ENCODE results near the gene SUPT3H.
"Not testable (repeated sequence)": the region's sequence is repeated elsewhere in the genome, so short reads cannot be mapped to it uniquely, and the experiment has no call there.

The SUPT3H gene

DNA sequence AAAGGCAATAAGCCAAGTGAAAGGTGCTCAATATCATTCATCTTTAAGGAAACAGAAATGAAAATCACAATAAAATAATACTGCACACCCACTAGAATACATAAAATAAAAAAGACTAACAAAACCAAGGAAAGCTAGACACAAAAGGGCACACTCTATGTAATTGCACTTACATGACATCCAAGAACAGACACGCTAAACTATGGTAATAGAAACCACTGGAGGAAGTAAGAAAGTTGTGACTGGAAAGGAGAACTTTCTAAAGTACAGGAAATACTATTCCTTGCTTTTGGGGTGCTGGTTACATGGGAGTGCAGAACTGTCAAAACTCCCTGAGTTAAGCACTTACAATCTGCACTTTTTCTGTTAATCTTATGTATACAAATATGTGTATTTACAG is 303.3 kb downstream of the SUPT3H start:
- Mint-ChIP-seq H3K27ac (no peak overlapping the region), H3K4me1 (no peaks in the 10 kb centered on the region), H3K9me3 (peaks cover 21% of the 10 kb centered on the region), H3K36me3 (ENCODE audit: low read depth) (peaks cover 14% of the 10 kb centered on the region), H3K4me3 (no peak overlapping the region), H3K27me3 (ENCODE audit: low read depth, poor library complexity) (no peaks in the 10 kb centered on the region)
- no peak for DNase-seq
- TF ChIP-seq CTCF (IDR thresholded peaks at IDR 0.05), result no peak

DNA sequence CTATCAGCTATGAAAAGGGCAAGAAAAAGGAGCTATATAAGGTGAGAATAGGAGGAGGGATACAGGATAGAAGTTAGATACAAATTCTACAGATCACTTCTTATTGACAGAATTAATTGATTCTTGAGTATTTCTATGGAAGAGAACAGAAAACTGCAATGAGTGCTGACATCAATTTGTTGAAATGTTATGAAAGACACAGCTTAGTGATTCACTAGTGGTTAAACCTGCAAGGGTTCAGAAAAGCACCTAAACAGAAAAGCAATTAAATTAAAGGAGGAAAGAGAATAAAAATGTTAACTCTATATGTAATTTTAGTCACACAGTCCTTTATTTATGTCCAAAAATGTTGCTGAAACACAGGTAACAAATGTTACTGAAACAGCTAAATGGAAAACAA is 304.0 kb downstream of the SUPT3H start:
- no peak overlapping the region for H3K4me3 Mint-ChIP-seq
- no peak overlapping the region for H3K27ac Mint-ChIP-seq
- DNase-seq, result no peak
- peaks cover 13% of the 10 kb centered on the region for H3K36me3 Mint-ChIP-seq (ENCODE audit: low read depth)
- H3K4me1 Mint-ChIP-seq, result no peaks in the 10 kb centered on the region
- TF ChIP-seq CTCF (IDR thresholded peaks at IDR 0.05), result no peak
- H3K9me3 Mint-ChIP-seq, result peaks cover 14% of the 10 kb centered on the region
- H3K27me3 Mint-ChIP-seq (ENCODE audit: low read depth, poor library complexity), result no peaks in the 10 kb centered on the region

GRCh38 chr6:45072673-45073072 is 305.1 kb downstream of the SUPT3H start:
- no peaks in the 10 kb centered on the region for H3K27me3 Mint-ChIP-seq (ENCODE audit: low read depth, poor library complexity)
- no peak overlapping the region for H3K4me3 Mint-ChIP-seq
- H3K4me1 Mint-ChIP-seq, result no peaks in the 10 kb centered on the region
- H3K27ac Mint-ChIP-seq, result no peak overlapping the region
- DNase-seq, result no peak
- no peak for TF ChIP-seq CTCF (IDR thresholded peaks at IDR 0.05)
- peaks cover 2% of the 10 kb centered on the region for H3K36me3 Mint-ChIP-seq (ENCODE audit: low read depth)
- peaks cover 6% of the 10 kb centered on the region for H3K9me3 Mint-ChIP-seq

DNA sequence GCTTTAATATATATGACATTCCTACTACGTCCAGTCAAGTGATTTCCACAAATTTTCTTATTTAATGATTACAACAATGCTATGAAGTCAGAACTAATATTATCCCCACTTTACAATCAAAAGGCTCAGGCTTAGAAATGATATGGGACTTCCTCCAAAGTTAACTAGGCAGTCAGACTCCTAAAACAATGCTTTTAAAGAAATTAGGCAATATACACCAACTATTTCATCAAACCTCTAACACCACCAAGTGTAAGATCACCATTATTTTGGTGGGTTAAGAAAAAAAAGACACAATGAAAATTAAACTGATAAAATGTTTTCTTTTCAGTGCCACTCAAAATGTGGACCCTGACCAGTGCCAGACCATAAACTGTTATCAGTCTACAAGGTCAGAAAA is 305.7 kb downstream of the SUPT3H start:
- no peak for TF ChIP-seq CTCF (IDR thresholded peaks at IDR 0.05)
- Mint-ChIP-seq H3K27me3 (ENCODE audit: low read depth, poor library complexity) (no peaks in the 10 kb centered on the region), H3K4me3 (no peak overlapping the region), H3K9me3 (peaks cover 3% of the 10 kb centered on the region), H3K36me3 (ENCODE audit: low read depth) (no peaks in the 10 kb centered on the region), H3K4me1 (no peaks in the 10 kb centered on the region), H3K27ac (no peak overlapping the region)
- no peak for DNase-seq

DNA sequence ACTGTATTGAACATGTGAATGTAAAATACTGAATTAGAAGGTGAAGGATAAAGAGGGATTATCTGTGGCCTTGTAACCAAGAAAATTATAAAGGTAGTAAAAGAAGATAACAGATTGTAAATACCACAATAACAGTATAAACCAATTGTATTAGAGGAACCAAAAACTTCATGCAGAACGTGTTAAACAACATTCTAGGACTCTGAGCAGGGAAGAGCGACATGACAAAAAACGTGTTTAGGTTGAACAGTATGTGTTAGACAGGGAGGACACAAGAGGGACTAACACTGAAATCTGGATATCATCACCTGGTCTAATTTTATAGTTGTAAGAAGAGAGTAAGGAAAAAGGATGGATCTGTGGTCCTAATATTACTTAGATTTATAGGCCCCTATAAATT is 308.6 kb downstream of the SUPT3H start:
- Mint-ChIP-seq H3K27me3 (ENCODE audit: low read depth, poor library complexity) (no peaks in the 10 kb centered on the region), H3K4me3 (no peak overlapping the region), H3K4me1 (no peaks in the 10 kb centered on the region), H3K27ac (no peak overlapping the region), H3K36me3 (ENCODE audit: low read depth) (no peaks in the 10 kb centered on the region), H3K9me3 (peaks cover 3% of the 10 kb centered on the region)
- TF ChIP-seq CTCF (IDR thresholded peaks at IDR 0.05), result no peak
- no peak for DNase-seq

DNA sequence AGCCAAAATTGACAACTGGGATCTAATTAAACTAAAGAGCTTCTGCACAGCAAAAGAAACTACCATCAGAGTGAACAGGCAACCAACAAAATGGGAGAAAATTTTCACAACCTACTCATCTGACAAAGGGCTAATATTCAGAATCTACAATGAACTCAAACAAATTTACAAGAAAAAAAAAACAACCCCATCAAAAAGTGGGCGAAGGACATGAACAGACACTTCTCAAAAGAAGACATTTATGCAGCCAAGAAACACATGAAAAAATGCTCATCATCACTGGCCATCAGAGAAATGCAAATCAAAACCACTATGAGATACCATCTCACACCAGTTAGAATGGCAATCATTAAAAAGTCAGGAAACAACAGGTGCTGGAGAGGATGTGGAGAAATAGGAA is 310.3 kb downstream of the SUPT3H start:
- not testable (repeated sequence) for H3K36me3 Mint-ChIP-seq (ENCODE audit: low read depth); H3K27ac Mint-ChIP-seq; H3K4me3 Mint-ChIP-seq; H3K9me3 Mint-ChIP-seq; DNase-seq; H3K27me3 Mint-ChIP-seq (ENCODE audit: low read depth, poor library complexity); H3K4me1 Mint-ChIP-seq

- H3K4me1 Mint-ChIP-seq; H3K4me3 Mint-ChIP-seq; H3K27ac Mint-ChIP-seq; H3K27me3 Mint-ChIP-seq (ENCODE audit: low read depth, poor library complexity); DNase-seq: not testable (repeated sequence)
- Mint-ChIP-seq H3K36me3 (ENCODE audit: low read depth) (peaks cover 27% of the 10 kb centered on the region), H3K9me3 (peaks cover 27% of the 10 kb centered on the region)
Observed at GRCh38 chr6:45062659-45063058, 315.1 kb downstream of the SUPT3H start.
